NCI-H1048 (cell line): ENCODE data around the gene KLHDC4.
"Not testable (repeated sequence)": the region's sequence is repeated elsewhere in the genome, so short reads cannot be mapped to it uniquely, and the experiment has no call there.

Experiments used
- DNase-seq: peaks from one replicate; lab custom pipeline; 2025; lab: John Stamatoyannopoulos, UW

KLHDC4 gene

GRCh38 chr16:87765776-87766484 is at the start of gene KLHDC4:
KLHDC4 (minus strand) TSS chr16:87765986; CDS start chr16:87765890, 96 bp downstream.
- DNase-seq, result peak; percentile 49

GRCh38 chr16:87815567-87815966 is 49.8 kb upstream of the KLHDC4 start:
- no peak for DNase-seq

- no peak for DNase-seq
These were observed 46.4 kb upstream of the KLHDC4 start for GRCh38 chr16:87812200-87812656.

GRCh38 chr16:87811454-87811853 is 45.7 kb upstream of the KLHDC4 start:
- DNase-seq, result not testable (repeated sequence)

GRCh38 chr16:87809150-87809902 is 43.5 kb upstream of the KLHDC4 start:
- DNase-seq, result no peak

GRCh38 chr16:87808108-87808507 is 42.3 kb upstream of the KLHDC4 start:
- no peak for DNase-seq

GRCh38 chr16:87806641-87807546 is 41.1 kb upstream of the KLHDC4 start:
- DNase-seq, result no peak

- DNase-seq, result no peak
These were observed 40.5 kb upstream of the KLHDC4 start for GRCh38 chr16:87806261-87806640.

- no peak for DNase-seq
These were observed 37.6 kb upstream of the KLHDC4 start for GRCh38 chr16:87803385-87803784.

- no peak for DNase-seq
These were observed 36.9 kb upstream of the KLHDC4 start for GRCh38 chr16:87802670-87803069.

- no peak for DNase-seq
These were observed 36.0 kb upstream of the KLHDC4 start for GRCh38 chr16:87801679-87802259.

GRCh38 chr16:87800497-87800896 is 34.7 kb upstream of the KLHDC4 start:
- DNase-seq, result no peak

- DNase-seq, result no peak
These were observed 29.6 kb upstream of the KLHDC4 start for GRCh38 chr16:87795336-87795735.

GRCh38 chr16:87794485-87795078 is 28.8 kb upstream of the KLHDC4 start:
- no peak for DNase-seq

GRCh38 chr16:87792205-87792565 is 26.4 kb upstream of the KLHDC4 start:
- no peak for DNase-seq

- DNase-seq, result no peak
These were observed 25.8 kb upstream of the KLHDC4 start for GRCh38 chr16:87791295-87792204.

GRCh38 chr16:87790292-87791100 is 24.7 kb upstream of the KLHDC4 start:
- DNase-seq, result no peak

- no peak for DNase-seq
These were observed 23.9 kb upstream of the KLHDC4 start for GRCh38 chr16:87789437-87790291.
